HPDE6-E6E7 (cell line): Measurements from ENCODE around the gene TENM3.
A peak's percentile ranks its signal among the peaks of the same experiment; 100 is the strongest.

ENCODE experiments used
- DNase-seq: peaks from one replicate; pipeline ENCODE4 v3.0.0; 2011; ENCODE audit warnings: missing footprints; ENCODE audit errors: extremely low spot score

Gene TENM3

DNA sequence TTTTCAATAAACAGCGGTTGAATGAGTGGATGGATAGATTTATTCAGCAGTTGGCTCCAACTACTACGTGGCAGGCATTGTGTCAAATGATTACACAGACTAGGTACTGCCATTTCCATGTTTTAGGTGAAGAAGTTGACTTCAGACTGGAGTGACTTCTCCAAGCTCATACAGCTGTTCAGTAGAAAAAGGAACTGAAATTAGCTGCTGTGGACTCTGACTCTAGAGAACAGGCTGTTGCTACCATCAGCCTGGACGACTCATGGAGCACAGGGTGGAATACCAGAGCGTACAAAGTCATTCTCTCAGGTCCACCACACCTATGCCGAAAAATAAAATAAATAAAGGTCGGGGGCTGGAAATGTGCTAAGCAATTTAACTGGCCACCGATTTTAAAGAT is 45.3 kb downstream of the TENM3 start:
- no peak for DNase-seq

DNA sequence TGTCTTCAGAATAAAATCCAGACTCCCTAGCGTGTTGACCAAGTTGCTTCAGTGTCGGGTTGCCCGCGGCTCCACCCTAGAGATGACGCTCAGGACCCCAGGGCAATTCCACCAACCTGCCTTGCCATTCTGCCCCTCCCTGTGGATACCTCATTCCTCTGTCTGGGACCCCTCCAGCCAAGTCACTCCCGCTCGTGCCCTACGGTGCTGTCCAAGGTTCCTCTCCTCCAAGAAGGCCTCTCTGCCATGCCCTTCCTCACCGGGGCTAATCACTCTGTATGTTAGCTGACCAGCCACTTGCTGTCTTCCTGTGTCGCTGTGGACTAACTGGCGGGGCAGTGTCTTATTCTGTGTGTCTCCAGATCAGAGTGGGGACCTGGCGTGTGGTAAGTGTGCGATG is 46.6 kb downstream of the TENM3 start:
- no peak for DNase-seq

DNA sequence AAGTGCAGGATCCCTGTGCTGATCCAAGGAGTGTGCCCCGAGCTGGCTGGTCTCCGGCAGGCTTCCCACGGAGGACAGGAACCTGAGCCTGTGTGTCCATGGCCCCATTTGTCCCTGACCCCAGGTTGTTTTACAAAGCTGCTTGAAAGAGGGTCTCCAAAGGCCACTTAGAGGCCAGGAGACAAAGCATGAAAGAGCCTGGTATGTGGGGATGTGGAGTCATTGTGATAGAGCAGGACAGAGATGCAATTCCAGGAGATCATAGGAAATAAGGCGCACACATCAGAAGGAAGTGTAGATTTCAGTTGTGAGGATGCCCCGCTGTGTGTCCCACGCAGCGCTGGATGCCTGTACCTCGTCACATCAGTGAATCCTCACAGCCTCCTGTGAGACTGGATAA is 48.0 kb downstream of the TENM3 start:
- no peak for DNase-seq

DNA sequence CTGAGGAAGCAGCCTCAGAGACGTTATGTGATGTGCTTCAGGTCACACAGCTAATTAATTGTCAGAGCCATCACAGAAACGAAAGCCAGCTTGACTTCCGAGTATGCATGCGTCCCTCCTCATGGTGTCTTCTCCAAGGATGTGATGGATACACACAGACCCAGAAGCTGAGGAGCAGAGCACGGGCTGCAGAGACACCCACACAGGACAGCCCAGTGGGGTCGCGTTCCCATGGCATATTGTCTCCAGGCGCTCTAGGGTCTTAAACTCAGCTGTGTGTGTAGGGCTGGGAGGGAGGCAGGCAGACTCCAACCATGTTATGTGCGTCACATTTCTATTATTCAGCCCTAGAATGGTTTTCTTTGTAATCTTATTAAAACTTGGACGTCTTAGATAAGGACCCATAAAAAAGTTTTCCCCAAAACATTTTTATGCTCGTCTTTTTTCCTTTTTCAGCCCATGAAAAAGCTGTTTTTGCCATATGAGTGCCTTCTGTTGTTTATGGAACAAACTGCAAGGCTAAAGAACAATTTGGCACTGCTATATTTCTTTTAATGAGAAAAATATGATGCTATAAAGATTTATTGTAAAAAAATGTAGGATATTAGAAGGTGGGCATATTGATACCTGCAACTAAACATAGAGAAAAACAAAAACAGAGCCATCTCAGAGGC is 48.5 kb downstream of the TENM3 start:
- DNase-seq: no peak

DNA sequence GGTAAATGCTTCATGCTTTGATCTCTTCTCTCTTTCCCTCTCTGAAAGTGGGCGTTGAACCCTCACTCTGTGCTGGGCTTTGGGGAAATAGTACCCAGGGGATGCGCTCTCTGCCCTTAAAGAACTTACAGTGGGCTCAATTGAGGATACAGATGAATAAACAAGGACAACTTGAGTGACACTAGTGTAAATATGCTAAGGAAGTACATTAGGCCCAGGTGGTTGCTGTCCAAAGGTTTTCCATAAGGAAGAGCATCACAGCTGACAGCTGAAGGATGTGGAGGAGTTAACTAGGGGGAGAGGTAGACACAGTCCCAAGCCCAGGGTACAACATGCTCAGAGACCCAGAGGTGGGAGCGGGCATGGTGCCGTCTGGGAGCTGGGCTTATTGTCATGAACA is 49.4 kb downstream of the TENM3 start:
- DNase-seq: no peak

DNA sequence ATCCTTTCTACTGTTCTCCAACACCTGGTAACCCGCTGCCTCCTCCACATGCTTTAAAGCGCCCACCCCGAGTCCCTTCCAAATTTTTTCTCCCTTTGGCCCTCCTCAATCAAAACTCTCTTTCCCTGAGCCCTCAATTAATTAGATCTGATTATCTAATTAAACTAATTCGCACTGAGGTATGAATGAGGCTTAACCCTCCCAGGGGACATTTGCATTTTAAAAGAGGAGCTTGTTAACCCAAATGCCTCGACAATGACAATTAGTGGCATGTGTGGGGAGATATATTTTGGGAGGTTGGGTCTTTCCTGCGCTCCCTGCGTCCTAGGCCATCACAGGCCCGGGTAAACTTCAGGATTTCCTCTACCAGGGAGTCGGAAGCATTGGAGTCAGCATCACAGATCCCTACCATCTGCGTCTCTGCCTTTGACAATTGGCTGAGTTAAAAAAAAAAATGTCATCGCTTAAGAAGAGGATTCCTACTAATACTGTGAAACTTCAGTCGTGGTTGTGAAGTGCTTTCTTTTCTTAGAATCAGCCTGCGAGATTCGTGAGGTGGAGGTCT is 50.6 kb downstream of the TENM3 start:
- no peak for DNase-seq

DNA sequence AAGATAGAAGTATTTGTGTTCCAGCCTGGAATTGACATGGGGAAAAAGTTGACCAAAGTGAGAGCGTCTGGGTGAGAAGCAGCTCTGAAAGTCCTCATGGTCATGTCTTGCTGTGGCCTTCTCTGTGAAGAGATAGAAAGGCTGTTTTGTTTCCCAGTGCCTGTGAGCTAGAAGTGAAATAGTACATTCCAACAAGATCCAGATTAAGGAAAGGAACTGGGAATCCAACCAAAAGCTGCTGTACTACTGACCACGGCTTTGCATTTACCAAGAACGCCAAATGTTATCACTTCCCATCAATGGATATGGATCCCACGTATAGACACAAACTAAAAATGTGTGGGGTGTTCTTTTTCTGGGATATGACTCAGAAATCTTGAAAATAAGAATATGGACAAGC is 51.2 kb downstream of the TENM3 start:
- no peak for DNase-seq

DNA sequence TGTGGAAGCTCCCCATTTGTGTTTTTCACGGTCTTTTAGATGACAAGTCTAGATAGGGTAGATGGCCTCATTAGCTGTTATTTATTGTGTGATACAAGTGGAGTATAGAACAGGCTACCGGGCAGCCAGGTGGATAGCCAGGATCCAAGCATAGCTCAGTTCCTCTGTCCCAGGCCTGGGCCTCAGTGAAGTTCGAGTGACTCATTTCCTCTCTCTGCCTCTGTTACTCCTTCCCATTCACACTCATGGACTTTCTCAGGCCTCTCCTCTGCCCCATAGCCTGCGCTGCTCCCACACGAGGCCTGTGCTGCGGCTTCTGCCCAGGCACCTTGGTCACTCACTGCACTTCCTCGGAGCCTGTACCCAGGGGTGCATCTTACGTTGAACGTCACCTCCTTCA is 54.5 kb downstream of the TENM3 start:
- peak; percentile 33 for DNase-seq

DNA sequence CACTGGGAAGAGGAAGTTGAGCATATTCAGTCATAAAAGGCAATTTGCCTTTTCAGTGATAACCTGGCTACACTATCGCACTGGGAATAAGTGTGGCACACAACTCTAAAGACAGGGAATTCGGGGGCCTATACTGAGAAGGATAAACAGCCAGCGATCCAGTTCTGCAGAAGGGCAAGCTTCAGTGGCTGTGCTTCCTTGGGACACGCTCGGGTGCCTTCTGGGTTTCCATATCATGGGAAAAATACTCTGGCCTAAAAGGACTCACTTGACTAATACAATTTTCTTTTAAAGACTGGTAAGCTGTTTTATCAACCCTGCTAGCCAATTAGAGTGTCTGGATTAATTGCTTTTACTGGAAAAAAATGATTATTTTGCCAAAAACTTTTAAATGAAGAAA is 58.5 kb downstream of the TENM3 start:
- DNase-seq: no peak

DNA sequence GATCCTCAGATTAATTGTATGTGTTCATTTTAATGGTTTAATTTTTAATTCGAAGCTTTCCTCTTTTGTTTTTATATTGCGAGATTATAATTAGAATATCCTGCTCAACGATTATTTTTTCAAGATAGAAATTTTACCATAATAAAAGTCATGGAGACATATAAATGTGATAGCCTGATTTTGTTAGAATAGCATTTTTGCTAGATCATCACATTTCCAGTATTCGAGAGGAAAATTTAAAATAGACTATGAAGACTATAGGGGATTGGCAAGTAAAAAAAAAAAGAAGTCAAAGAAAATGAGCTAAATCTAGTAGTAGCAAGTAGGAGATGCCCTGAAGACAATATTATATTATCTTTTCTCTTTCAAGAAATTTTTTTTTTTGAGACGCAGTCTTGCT is 60.6 kb downstream of the TENM3 start:
- DNase-seq: no peak

DNA sequence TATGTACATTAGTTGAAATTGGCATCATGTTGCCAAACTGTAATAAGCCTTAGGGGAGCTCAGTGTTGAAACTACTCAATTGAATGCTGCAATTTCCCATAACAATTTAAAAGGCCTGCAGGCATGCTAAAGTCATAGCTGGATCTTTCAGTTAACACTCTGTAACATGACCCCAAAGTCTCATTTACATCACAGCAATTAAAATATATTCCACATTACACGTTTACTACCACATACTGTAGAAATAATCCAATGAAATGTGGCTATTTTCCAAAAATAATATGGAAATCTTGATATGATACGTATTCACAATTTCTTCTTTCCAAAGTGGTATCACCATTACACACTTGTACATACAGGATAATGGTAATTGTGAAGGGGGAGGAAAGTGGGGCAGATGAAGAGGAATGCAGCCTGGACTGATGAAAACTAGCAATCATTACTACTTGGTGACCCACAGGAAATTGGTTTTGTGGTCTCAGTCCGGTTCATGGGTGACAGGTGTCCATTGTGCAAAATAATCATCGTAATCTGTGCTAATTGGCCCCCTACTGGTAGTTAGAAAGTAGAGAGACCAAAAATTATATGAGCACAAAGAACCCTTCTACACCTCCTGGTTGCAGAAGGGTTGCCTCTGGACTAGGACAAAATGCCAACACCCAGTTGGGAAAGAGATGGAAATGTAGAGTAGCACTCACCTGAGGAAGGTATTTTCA is 63.7 kb downstream of the TENM3 start:
- no peak for DNase-seq

DNA sequence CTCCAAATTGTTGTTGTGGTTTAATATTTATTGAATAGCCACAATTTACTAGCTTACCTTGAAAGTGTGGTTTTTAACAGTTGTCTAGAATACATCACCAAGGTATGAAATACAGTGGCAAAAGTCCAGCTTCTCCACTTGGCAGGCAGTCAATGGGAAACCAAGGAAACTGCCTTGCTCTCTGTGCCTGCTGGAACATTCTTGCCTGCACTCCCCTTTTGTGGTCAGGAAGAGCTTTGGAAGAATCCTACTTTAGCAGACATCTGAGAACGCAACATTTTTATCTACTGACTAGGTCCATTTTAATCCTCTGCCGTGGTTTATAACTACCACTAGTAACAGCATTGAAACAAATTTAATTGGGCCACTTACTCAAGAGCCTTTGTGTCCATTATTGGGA is 64.5 kb downstream of the TENM3 start:
- peak; percentile 60 for DNase-seq

DNA sequence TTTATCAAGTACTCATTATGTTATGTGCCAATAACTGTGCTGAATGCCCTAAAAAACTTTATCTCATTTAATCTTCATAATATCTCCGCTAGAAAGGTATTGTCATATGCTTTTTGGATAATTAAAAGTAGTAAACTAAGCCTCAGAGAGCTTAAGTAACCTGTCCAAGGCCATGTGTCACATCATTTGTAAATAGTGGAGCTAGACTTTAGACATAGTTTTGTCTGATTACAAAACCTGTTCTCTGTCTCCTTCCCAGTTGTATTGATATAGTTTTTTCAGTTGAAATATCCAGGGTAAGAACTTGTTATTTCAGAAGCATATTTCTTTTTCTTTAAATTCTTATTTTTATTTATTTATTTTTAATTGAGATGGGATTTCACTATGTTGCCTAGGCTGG is 66.7 kb downstream of the TENM3 start:
- DNase-seq: no peak

DNA sequence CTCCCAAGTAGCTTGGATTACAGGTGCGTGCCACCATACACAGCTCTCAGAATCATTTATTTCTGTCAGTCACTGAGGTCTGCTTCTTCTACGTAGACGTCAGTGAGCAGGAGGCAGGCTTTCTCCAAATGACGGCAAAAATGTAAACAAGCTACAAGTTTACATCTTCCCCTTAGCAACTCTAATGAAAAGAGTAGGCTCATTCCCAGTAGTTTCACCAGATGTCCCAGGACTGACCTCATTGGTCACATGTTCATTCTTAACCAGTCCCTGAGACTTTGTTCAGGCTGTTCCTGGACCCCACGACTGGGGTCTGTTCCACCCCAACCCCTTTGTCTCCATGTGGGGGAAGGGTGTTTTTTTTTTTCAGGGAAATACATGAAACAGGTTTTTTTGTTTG is 67.1 kb downstream of the TENM3 start:
- DNase-seq: no peak

DNA sequence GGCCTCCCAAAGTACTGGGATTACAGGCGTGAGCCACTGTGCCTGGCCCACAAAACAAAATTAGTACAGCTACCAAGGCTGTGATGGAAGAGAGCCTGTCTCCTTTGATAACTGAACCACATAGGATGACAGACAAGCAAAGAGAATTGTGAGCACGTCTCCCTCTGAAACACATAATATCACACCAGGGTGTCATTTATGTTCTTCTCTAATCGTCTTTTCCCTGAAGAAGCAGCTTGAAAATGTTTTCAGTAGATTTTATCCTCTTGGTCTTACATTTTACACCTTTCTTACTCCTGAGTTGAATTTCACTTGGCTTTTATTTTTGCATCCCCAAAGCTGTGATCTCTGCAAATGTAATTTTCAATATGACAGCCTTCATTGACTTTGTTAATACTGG is 67.8 kb downstream of the TENM3 start:
- no peak for DNase-seq

DNA sequence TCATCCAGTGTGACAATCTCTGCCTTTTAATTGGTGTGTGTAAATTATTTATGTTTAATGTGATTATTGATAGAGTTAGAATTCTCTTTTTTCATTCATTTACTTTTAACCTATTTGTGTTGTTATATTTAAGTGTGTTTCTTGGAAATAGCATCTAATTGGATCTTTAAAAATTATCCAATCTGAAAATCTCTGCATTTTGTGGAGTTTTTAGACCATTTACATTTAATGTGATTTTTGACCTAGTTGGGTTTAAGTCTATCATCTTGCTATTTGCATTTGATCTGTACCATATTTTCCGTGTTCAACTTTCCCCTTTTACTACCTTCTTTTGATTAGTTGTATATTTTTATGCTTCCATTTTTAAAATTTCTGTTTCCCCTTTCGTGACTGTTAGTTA is 71.3 kb downstream of the TENM3 start:
- no peak for DNase-seq

DNA sequence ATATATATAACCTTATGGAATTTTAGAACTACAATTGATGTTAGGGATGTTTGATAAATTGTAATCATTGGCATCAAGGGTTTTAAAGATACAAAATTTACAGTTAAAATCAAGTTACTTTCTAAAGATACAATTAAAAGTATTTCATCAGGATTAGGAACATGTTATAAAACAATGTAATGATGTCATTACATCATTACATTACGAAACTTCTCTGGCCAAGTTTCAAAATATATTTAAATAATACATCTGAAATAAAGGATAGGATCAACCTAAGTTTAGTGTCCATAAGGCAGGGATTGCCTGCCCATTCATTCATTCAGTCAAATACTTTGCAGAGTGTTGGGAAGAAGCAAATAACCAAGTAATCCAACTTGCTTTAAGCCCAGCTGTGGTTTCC is 75.1 kb downstream of the TENM3 start:
- DNase-seq: no peak

DNA sequence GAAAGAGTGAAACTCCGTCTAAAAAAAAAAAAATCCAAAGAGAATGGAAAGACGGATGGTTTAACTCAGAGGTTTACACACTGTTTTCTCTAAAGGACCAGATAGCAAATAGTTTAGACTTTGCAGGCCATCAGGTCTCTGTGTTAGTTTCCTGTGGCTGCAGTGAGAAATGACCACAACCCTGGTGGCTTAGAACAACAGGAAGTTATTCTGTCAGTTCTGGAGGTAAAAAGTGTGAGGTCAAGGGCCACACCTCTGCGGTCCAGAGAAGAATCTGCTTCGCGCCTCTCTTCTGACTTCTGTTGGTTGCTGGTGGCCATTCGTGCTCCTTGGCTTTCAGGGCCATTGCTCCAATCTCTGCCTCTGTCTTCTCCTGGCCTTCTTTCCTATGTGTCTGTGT is 76.9 kb downstream of the TENM3 start:
- no peak for DNase-seq

DNA sequence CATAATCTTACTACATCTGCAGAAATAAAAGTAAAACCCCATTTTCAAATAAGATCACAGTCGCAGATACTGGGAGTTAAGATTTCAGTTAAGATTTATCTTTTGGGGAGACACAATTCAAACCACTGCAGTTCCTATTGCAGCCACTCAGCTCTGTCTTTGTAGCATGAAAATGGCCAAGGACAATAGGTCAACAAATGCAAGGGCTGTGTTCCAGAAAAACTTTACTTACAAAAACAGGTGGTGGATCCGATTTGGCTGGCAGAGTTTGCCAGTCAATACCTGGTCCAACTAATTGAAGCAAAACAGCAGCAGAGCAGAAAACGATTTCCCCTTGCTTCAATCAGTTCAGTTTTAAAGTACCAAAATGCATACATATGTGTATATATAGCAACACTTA is 77.4 kb downstream of the TENM3 start:
- no peak for DNase-seq

DNA sequence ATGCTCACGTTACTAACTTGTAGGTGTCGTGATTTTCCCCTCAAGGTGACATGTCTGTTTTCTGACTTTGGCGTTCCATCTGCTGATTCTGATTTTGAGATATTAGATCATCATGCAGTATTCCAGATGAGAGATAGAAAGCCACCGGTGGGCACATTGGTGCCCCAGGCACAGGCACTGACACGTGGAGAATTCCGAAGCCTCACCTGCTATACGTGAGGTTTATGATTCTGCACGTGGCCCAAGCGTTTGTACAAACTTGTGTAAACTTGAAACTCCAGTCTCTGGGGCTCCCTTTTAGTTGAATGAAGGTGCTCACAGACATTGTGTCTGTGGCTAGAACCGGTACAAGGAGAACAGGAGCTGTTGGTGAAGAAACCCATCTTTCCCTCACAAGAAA is 81.1 kb downstream of the TENM3 start:
- DNase-seq: no peak

DNA sequence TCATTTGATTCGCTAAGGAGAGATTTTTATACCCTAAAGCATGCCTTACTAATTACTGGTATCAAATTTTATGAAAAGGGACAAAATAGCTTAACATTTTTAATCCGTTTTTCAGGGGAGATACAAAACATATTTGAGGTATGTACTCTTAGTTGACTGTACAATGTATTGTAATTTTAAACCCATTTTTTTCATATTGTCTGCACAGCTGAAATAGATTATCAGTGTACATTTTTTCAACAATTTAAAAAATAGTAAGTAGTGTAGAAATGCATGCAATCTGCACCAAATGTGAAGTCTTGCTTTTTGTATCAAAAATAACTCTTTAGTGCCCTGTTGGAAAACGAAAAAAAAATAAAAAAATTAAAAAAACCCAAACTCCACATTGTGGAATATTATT is 82.2 kb downstream of the TENM3 start:
- no peak for DNase-seq

DNA sequence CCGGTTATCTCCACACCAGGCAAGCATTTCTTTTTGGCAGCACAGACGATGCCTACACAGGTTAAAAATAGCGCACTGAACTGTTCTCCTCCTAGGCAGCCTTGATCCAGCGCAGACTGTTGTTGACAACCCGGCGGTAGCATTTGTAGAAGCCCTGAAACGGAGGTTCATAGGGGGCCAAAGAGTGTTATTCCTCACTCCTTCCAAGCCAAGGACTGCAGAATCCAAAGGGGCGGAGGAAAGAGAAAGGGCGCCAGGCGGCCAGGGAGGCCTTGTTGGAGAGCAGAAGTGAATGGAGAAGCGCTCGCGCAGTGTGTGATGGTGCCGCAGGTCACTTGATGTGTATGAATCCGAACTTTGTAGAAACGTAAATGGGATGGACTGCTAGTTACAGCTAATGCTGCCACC is 82.7 kb downstream of the TENM3 start:
- DNase-seq: no peak

DNA sequence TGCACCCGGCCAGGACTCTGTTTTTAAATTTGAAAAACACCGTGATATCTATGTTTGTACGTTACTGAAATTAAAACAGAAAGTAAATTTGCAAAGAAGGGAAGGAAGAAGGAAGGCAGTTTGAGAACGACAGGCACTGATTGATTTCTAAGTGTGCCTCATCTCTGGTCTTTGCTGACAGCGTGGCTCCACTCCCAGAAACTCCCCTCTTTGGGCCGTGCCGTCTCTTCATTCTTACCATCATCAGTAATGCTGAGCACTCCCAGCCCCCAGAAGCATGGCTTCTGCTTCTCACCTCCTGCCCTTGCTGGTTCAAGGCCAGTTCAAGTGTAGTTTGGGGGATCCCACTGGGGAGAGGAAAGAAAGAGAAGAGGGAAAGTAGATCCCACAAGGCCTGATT is 85.3 kb downstream of the TENM3 start:
- DNase-seq: no peak

DNA sequence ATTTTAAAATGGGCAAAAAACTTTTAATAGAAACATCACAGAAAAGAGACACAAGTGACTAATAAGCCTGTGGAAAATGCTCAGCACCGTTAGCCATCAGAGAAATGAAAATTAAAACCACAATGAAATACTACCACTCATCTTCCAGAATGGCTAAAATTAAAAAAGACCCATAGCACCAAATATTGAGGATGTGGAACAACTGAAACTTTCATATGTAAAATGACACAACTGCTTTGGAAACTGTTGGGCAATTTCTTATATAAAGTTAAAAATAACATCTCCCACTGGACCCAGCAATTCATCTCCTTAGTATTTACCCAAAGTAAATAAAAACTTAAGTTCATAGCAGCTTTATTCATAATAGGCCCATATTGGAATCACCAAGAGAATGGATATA is 94.2 kb downstream of the TENM3 start:
- no peak for DNase-seq
